Activated CD8-positive, alpha-beta T cell treated with anti-CD3 and anti-CD28 coated beads, Interleukin-2, amount 10 ng/mL, durations not matched to agents 7 days and 5 days (primary cell): ENCODE results near the gene ZEB1. TPM values are rescaled to one million over a fixed set of nuclear protein-coding genes. Genes with fewer than 3 reads are reported as not detected.
"Not testable (repeated sequence)": the region's sequence is repeated elsewhere in the genome, so short reads cannot be mapped to it uniquely, and the experiment has no call there.

Experiments used
- ATAC-seq: fragments of 150-1000 bp; cut with Tn5 transposase; one replicate; pipeline ENCODE4 v1.10.0; 2021; ENCODE audit warnings: moderate library complexity
- CTCF ChIA-PET: fragments of 350-600 bp; sonication (Branson Sonifier 250); formaldehyde crosslinking; loops from one replicate; lab custom pipeline; 2021; ENCODE audit warnings: antibody characterized with exemption; lab: Charles Lee
- POLR2A ChIA-PET: fragments of 350-600 bp; sonication (Branson Sonifier 250); formaldehyde crosslinking; loops from one replicate; lab custom pipeline; 2021; ENCODE audit warnings: antibody characterized with exemption; lab: Charles Lee
- DNase-seq: peaks from one replicate; pipeline ENCODE4 v3.0.0-alpha.2; 2020
- H3K27ac Mint-ChIP-seq: one replicate; pipeline ENCODE4 v1.8.0; 2021; ENCODE audit warnings: mild to moderate bottlenecking, mixed read lengths
- H3K27me3 Mint-ChIP-seq: one replicate; pipeline ENCODE4 v1.8.0; 2021; ENCODE audit warnings: low read depth, mixed read lengths
- H3K36me3 Mint-ChIP-seq: one replicate; pipeline ENCODE4 v1.8.0; 2021; ENCODE audit warnings: low read depth, mixed read lengths
- H3K4me1 Mint-ChIP-seq: one replicate; pipeline ENCODE4 v1.8.0; 2021; ENCODE audit warnings: low read depth, mixed read lengths
- H3K4me3 Mint-ChIP-seq: one replicate; pipeline ENCODE4 v1.8.0; 2021; ENCODE audit warnings: mild to moderate bottlenecking, mixed read lengths
- H3K9me3 Mint-ChIP-seq: one replicate; pipeline ENCODE4 v1.8.0; 2022; ENCODE audit warnings: mixed read lengths; ENCODE audit not compliant: insufficient read depth
- total RNA-seq, 2 experiments: library from RNA; stranded (reverse); gene quantifications; one replicate each; pipeline ENCODE4 v1.2.3, GENCODE V29; 2021

ZEB1 gene
- total RNA-seq, 2 experiments from 2014 or later = 38.3 to 39.3 TPM

DNA sequence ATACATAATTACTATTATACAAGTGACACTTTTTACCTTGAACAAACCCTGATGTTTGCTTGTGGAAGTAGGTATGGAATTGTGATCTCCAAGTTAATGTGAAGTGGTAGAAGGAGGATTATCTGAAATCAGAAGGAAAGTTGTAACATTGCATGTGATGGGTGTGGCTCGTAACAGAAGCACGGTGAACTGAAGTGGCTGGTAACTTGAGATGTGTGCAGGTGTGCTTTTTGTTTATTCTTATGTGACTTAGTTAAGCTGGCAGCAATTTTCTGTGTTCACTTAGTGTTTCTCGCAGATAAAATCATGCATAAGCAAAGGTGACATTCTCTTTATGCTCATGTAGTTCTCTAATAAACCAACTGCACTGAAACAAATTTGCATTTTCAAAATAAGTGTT lies 82.3 kb downstream of the ZEB1 start:
- no peak overlapping the region for H3K27ac Mint-ChIP-seq
- peaks cover 19% of the 10 kb centered on the region for H3K36me3 Mint-ChIP-seq
- H3K4me3 Mint-ChIP-seq = no peak overlapping the region
- ChIA-PET POLR2A (interaction anchor here (0.6 kb wide), 1 partner anchor 8 kb away, joined by 5 read pairs; no protein-coding TSS in a partner anchor), CTCF (no interaction called here)
- H3K9me3 Mint-ChIP-seq = peaks cover 2% of the 10 kb centered on the region
- peaks cover 8% of the 10 kb centered on the region for H3K4me1 Mint-ChIP-seq
- ATAC-seq (no peak), DNase-seq (no peak)
- no peaks in the 10 kb centered on the region for H3K27me3 Mint-ChIP-seq

DNA sequence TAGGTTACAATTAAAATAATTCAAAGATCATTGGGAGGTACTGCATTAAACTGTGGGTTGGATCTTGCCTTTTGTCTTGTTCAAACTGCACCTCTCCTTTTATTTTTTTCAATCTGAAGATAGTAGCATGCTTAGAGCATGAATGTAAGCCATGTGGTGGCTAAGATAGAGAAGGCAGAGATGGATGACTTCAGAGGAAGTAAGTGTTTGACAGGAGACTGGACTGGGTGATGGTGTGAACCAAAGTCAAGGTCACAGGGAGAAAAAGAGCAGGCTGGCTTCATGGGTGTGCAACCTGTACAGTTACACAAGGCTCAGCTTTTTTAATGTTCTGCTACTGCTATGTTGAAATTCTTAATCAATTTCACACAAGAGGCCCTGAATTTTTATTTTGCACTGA lies 85.6 kb downstream of the ZEB1 start:
- Mint-ChIP-seq H3K27ac (no peak overlapping the region), H3K9me3 (peaks cover 7% of the 10 kb centered on the region), H3K4me3 (no peak overlapping the region), H3K27me3 (no peaks in the 10 kb centered on the region), H3K4me1 (peaks cover 6% of the 10 kb centered on the region), H3K36me3 (peaks cover 21% of the 10 kb centered on the region)
- ChIA-PET CTCF (no interaction called here), POLR2A (no interaction called here)
- DNase-seq = no peak
- no peak for ATAC-seq

DNA sequence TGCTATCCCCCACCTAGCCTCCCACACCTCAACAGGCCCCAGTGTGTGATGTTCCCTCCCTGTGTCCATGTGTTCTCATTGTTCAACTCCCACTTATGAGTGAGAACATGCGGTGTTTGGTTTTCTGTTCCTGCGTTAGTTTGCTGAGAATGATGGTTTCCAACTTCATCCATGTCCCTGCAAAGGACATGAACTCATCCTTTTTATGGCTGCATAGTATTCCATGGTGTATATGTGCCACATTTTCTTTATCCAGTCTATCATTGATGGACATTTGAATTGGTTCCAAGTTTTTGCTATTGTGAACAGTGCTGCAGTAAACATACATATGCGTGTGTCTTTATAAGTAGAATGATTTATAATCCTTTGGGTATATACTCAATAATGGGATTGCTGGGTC lies 86.8 kb downstream of the ZEB1 start:
- H3K27ac Mint-ChIP-seq, H3K4me3 Mint-ChIP-seq, POLR2A ChIA-PET, CTCF ChIA-PET, ATAC-seq, H3K27me3 Mint-ChIP-seq, DNase-seq: not testable (repeated sequence)
- H3K4me1 Mint-ChIP-seq = peaks cover 10% of the 10 kb centered on the region
- peaks cover 32% of the 10 kb centered on the region for H3K36me3 Mint-ChIP-seq
- H3K9me3 Mint-ChIP-seq = peaks cover 14% of the 10 kb centered on the region

DNA sequence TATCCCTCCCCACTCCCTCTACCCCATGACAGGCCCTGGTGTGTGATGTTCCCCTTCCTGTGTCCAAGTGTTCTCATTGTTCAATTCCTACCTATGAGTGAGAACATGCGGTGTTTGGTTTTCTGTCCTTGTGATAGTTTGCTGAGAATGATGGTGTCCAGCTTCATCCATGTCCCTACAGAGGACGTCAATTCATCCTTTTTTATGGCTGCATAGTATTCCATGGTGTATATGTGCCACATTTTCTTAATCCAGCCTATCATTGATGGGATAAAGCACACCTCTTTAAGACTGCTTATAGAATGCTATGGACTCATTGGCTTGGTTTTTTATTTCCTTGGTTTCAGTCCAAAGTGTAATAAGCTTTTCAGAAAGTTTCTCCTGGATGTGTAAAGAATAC lies 93.4 kb downstream of the ZEB1 start:
- ATAC-seq, DNase-seq, POLR2A ChIA-PET, H3K4me3 Mint-ChIP-seq, H3K4me1 Mint-ChIP-seq, CTCF ChIA-PET, H3K27me3 Mint-ChIP-seq, H3K27ac Mint-ChIP-seq: not testable (repeated sequence)
- Mint-ChIP-seq H3K9me3 (peaks cover 15% of the 10 kb centered on the region), H3K36me3 (peaks cover 31% of the 10 kb centered on the region)

DNA sequence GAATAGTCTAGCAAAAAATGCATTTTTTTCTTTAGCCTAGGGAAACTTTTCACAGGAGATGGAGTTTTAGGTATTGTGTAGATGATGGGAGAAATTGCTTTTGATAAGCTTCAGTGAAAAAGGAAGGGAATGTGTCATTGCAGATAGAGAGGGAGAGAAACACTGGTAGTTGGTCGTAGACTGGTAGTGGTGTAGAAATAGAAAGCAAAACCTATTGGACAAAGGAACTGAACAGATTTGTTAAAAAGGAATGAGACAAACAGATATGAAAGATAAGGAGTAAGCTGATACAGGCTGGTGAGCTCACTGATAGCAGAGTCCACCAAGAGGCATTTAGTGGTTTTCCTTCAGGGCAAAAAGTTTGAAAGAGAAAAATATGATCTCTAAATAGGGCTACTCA lies 94.3 kb downstream of the ZEB1 start:
- ChIA-PET CTCF (no interaction called here), POLR2A (no interaction called here)
- Mint-ChIP-seq H3K27ac (no peak overlapping the region), H3K27me3 (no peaks in the 10 kb centered on the region), H3K4me1 (peaks cover 9% of the 10 kb centered on the region), H3K36me3 (peaks cover 31% of the 10 kb centered on the region), H3K9me3 (peaks cover 15% of the 10 kb centered on the region), H3K4me3 (no peak overlapping the region)
- ATAC-seq (no peak), DNase-seq (no peak)

DNA sequence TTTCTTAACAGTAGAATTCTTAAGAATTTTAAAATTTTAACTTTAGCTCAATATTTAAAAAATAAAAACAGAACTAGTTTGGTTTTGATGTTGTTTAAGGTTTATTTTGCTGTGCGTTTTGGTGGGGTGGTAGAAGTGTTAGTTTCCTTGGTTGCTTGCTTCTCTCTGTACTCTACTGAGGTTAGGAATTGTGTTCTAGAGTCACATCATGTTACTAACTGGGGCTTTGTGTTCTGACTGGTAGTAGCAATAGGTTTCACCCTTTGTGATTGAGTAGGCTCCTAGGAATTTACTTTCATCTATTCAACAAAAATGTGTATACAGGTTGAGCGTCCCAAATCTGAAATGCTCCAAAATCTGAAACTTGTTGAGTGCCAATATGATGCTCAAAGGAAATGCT lies 99.5 kb downstream of the ZEB1 start:
- Mint-ChIP-seq H3K27me3 (no peaks in the 10 kb centered on the region), H3K27ac (no peak overlapping the region), H3K36me3 (peaks cover 20% of the 10 kb centered on the region), H3K9me3 (no peaks in the 10 kb centered on the region), H3K4me1 (peaks cover 4% of the 10 kb centered on the region), H3K4me3 (no peak overlapping the region)
- no peak for DNase-seq
- ChIA-PET CTCF (no interaction called here), POLR2A (no interaction called here)
- ATAC-seq = no peak

DNA sequence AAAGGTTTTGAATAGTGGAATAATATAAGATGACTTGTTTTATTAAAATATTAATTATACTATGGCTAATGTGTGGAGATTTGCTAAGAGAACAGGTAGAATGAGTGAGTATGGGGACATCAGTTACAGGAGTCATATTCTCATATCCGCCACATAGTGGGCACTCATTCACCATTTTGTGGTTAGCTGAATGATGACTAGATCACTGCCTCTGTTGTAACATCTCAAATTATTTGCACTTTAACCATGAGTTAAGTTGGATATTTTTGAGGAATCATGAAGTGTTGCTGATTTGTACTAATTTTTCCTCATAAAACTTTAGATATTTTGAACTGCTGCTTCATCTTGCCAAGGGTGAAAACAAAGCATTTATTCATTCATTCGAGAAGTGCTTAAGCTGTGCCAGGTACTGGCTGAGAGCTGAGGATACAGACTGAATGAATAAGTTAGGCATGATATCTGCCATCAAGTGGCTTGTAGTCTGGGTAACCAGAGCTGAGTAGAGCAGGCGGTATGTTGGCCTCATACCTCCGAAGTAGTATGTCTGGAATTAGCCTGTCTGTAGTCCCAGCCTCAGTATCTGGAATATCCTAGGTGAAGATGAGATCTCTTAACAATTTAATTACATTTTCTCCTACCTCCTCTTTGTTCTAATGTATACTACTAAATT lies 100.5 kb downstream of the ZEB1 start:
- Mint-ChIP-seq H3K9me3 (no peaks in the 10 kb centered on the region), H3K4me1 (peaks cover 4% of the 10 kb centered on the region), H3K27ac (no peak overlapping the region), H3K27me3 (no peaks in the 10 kb centered on the region), H3K36me3 (peaks cover 20% of the 10 kb centered on the region), H3K4me3 (no peak overlapping the region)
- POLR2A ChIA-PET = no interaction called here
- CTCF ChIA-PET = no interaction called here
- no peak for ATAC-seq
- DNase-seq = no peak

DNA sequence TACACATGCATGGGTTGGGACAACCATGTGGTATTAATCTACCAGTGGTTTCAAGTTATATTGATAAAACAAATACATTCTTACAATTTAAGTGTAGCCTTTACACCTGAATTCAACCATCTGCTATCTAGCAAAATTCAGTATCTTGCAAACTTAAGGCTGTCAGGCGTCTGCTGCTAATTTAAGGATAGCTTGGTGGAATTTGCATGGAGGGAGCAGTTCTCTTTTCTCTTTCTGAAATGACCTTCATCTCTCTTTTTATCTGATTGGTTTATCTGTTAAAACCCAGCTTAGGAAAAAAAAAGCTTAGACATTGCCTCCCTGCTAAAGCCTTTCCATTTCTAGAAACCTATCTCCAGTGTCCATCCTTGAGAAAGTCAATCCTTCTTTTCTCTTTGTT lies 102.3 kb downstream of the ZEB1 start:
- peaks cover 21% of the 10 kb centered on the region for H3K36me3 Mint-ChIP-seq
- ChIA-PET CTCF (no interaction called here), POLR2A (no interaction called here)
- DNase-seq = no peak
- H3K4me3 Mint-ChIP-seq = no peak overlapping the region
- peaks cover 4% of the 10 kb centered on the region for H3K4me1 Mint-ChIP-seq
- ATAC-seq = no peak
- no peaks in the 10 kb centered on the region for H3K27me3 Mint-ChIP-seq
- H3K27ac Mint-ChIP-seq = no peak overlapping the region
- H3K9me3 Mint-ChIP-seq = no peaks in the 10 kb centered on the region

DNA sequence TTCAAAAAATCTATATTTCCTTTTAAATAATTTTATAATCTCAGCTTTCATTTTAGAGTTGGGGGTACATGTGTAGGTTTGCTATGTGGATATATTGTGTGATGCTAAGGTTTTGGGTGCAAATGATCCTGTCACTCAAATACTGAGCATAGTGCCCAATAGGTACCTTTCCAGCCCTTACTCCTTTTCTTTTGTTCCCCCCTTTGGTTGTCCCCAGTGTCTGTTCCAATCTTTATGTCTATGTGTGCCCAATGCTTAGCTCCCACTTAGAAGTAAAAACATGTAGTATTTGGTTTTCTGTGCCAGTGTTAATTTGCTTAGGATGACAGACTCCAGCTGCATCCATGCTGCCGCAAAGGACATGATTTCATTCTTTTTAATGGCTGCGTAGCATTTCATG lies 103.6 kb downstream of the ZEB1 start:
- no peak for ATAC-seq
- POLR2A ChIA-PET = no interaction called here
- Mint-ChIP-seq H3K4me1 (peaks cover 4% of the 10 kb centered on the region), H3K27me3 (no peaks in the 10 kb centered on the region), H3K4me3 (no peak overlapping the region), H3K27ac (no peak overlapping the region), H3K36me3 (peaks cover 24% of the 10 kb centered on the region), H3K9me3 (no peaks in the 10 kb centered on the region)
- CTCF ChIA-PET = no interaction called here
- no peak for DNase-seq

DNA sequence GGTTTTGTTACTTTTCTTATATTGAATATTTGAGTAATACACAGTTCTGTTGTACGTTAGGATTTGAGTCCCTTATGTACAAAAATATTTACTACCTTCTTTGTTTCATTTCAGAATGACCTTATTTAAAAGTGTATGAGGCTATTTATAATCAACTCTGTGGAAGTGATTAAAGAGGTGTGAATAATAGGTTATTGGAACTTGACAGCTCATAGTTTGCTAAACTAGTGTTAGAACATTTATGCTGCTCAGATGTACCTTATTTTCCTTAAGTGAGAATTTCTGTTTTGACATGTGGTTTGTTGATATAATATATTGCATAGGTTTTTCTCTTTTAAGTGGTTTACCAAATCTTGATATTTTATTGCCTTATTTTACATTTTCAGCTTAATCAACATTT lies 105.5 kb downstream of the ZEB1 start:
- Mint-ChIP-seq H3K4me1 (peaks cover 5% of the 10 kb centered on the region), H3K9me3 (peaks cover 3% of the 10 kb centered on the region), H3K36me3 (peaks cover 37% of the 10 kb centered on the region), H3K27ac (no peak overlapping the region), H3K27me3 (no peaks in the 10 kb centered on the region), H3K4me3 (no peak overlapping the region)
- ATAC-seq = no peak
- DNase-seq = no peak
- CTCF ChIA-PET = no interaction called here
- POLR2A ChIA-PET = no interaction called here

DNA sequence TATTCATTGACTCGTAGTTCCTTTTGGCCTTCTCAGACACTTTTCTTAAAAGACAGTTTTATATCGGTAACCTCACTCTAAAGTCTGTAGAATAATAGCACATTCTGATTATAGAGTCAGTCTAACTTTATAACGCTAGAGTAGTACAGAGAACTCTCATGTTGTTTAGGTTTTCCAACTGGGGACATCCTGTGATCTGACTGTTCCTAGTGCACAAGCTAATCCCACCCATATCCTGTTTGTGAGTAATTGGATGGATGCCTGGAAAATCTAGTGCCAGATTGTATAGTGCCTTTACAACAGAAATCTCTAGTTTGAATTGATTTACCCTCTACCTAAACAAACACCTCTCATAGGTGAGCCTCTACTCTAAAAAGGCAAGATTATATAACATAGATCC lies 107.4 kb downstream of the ZEB1 start:
- no peak for DNase-seq
- ATAC-seq = no peak
- Mint-ChIP-seq H3K4me3 (no peak overlapping the region), H3K27me3 (no peaks in the 10 kb centered on the region), H3K27ac (no peak overlapping the region), H3K4me1 (peaks cover 5% of the 10 kb centered on the region), H3K9me3 (peaks cover 3% of the 10 kb centered on the region), H3K36me3 (peaks cover 31% of the 10 kb centered on the region)
- ChIA-PET POLR2A (interaction anchor here (0.6 kb wide), 1 partner anchor 99 kb away, joined by 3 read pairs; no protein-coding TSS in a partner anchor), CTCF (no interaction called here)

DNA sequence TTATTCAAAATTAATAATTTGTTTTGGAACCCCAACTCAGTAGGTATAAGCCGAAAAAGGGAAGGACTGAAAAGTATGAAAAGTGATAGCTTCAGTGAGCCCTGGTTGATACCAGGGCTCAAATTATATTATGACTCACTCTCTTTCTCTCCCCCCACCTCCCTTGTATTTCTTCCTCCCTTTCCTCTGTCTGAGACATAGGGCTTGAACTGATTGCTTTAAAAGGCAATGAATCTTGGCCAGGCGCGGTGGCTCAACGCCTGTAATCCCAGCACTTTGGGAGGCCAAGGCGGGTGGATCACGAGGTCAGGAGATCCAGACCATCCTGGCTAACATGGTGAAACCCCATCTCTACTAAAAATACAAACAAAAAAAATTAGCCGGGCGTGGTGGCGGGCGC lies 108.3 kb downstream of the ZEB1 start:
- ATAC-seq, H3K4me1 Mint-ChIP-seq, CTCF ChIA-PET, H3K9me3 Mint-ChIP-seq, DNase-seq, H3K4me3 Mint-ChIP-seq, H3K27me3 Mint-ChIP-seq, H3K27ac Mint-ChIP-seq: not testable (repeated sequence)
- POLR2A ChIA-PET = interaction anchor here (0.6 kb wide), 1 partner anchor 457 kb away, joined by 3 read pairs; no protein-coding TSS in a partner anchor
- H3K36me3 Mint-ChIP-seq = peaks cover 27% of the 10 kb centered on the region

DNA sequence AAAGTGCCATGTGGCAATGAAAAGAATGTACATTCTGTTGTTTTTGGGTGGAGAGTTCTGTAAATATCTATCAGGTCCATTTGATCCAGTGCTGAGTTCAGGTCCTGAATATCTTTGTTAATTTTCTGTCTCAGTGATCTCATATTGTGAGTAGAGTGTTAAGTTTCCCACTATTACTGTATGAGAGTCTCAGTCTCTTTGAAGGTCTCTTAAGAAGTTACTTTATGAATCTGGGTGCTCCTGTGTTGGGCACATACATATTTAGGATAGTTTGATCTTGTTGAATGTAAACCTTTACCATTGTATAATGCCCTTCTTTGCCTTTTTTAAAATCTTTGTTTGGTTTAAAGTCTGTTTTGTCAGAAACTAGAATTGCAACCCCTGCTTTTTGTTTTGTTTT lies 109.5 kb downstream of the ZEB1 start:
- H3K4me1 Mint-ChIP-seq, H3K27me3 Mint-ChIP-seq, DNase-seq, H3K4me3 Mint-ChIP-seq, POLR2A ChIA-PET, H3K27ac Mint-ChIP-seq, CTCF ChIA-PET, ATAC-seq, H3K9me3 Mint-ChIP-seq: not testable (repeated sequence)
- H3K36me3 Mint-ChIP-seq = peaks cover 23% of the 10 kb centered on the region
